ENCODE measurements around the gene HBG1.

HBG1 gene

GRCh38 chr11:5223686-5224085, 26.0 kb downstream of the HBG1 start:
- no peak overlapping the region for H3K4me3 ChIP-seq (ENCODE audit: control insufficient read depth, low read depth, low read length)
- TF ChIP-seq CTCF (conservative IDR thresholded peaks at IDR 0.05; ENCODE audit: control insufficient read depth, insufficient read depth, low read depth, low read length) = no peak
- DNase-seq (ENCODE audit: low read depth) = no peak

GRCh38 chr11:5223146-5223545, 26.5 kb downstream of the HBG1 start:
- no peak for DNase-seq (ENCODE audit: low read depth)
- no peak overlapping the region for H3K4me3 ChIP-seq (ENCODE audit: control insufficient read depth, low read depth, low read length)
- TF ChIP-seq CTCF (conservative IDR thresholded peaks at IDR 0.05; ENCODE audit: control insufficient read depth, insufficient read depth, low read depth, low read length) = no peak

- no peak for TF ChIP-seq CTCF (conservative IDR thresholded peaks at IDR 0.05; ENCODE audit: control insufficient read depth, insufficient read depth, low read depth, low read length)
- no peak for DNase-seq (ENCODE audit: low read depth)
- no peak overlapping the region for H3K4me3 ChIP-seq (ENCODE audit: control insufficient read depth, low read depth, low read length)
Measured at GRCh38 chr11:5210376-5210885, 39.2 kb downstream of the HBG1 start.

- no peak overlapping the region for H3K4me3 ChIP-seq (ENCODE audit: control insufficient read depth, low read depth, low read length)
- TF ChIP-seq CTCF (conservative IDR thresholded peaks at IDR 0.05; ENCODE audit: control insufficient read depth, insufficient read depth, low read depth, low read length) = peak; percentile 70
- peak; percentile 81 for DNase-seq (ENCODE audit: low read depth)
Measured at GRCh38 chr11:5204787-5205186, 44.9 kb downstream of the HBG1 start.

- no peak overlapping the region for H3K4me3 ChIP-seq (ENCODE audit: control insufficient read depth, low read depth, low read length)
- peak; percentile 28 for DNase-seq (ENCODE audit: low read depth)
- no peak for TF ChIP-seq CTCF (conservative IDR thresholded peaks at IDR 0.05; ENCODE audit: control insufficient read depth, insufficient read depth, low read depth, low read length)
Measured at GRCh38 chr11:5203366-5203765, 46.3 kb downstream of the HBG1 start.

- no peak within 1 kb of the TSS for H3K4me3 ChIP-seq (ENCODE audit: control insufficient read depth, low read depth, low read length)
- no peak for DNase-seq (ENCODE audit: low read depth)
- TF ChIP-seq CTCF (conservative IDR thresholded peaks at IDR 0.05; ENCODE audit: control insufficient read depth, insufficient read depth, low read depth, low read length) = no peak
Measured at GRCh38 chr11:5200582-5200981, 49.1 kb downstream of the HBG1 start, which contains the start of gene OR51V1. OR51V1 (minus strand) TSS chr11:5200682; CDS start chr11:5200682, 0 bp downstream.

- DNase-seq (ENCODE audit: low read depth) = no peak
- no peak for TF ChIP-seq CTCF (conservative IDR thresholded peaks at IDR 0.05; ENCODE audit: control insufficient read depth, insufficient read depth, low read depth, low read length)
- no peak overlapping the region for H3K4me3 ChIP-seq (ENCODE audit: control insufficient read depth, low read depth, low read length)
Measured at GRCh38 chr11:5198285-5198684, 51.4 kb downstream of the HBG1 start.
